HT1080 (cell line): ENCODE measurements around the gene RALGPS2. TPM values are rescaled to one million over a fixed set of nuclear protein-coding genes. Genes with fewer than 3 reads are reported as not detected.

ENCODE experiments used
- DNase-seq: peaks from one replicate; pipeline ENCODE4 v3.0.0-alpha.2; 2015; ENCODE audit warnings: low read depth
- polyA plus RNA-seq, 2 experiments: library from polyadenylated mRNA; depleted of rRNA; stranded (reverse); fragments of >200 nt; gene quantifications; 2 replicates each; pipeline ENCODE4 v1.2.3, GENCODE V29; 2015
- total RNA-seq: library from RNA; depleted of rRNA; stranded (reverse); fragments of >200 nt; shearing (Covaris generic); gene quantifications from 2 replicates; pipeline ENCODE4 v1.2.3, GENCODE V29; 2014; rRNA removed

The RALGPS2 gene
- 9.4 and 11.6 TPM in 2 replicates for total RNA-seq
- 6.4 and 9.8 TPM in 2 replicates for polyA plus RNA-seq (2015; cell fraction: cytosol; rRNA removed)
- 9.9 and 12.7 TPM in 2 replicates for polyA plus RNA-seq (2015; cell fraction: nucleus; rRNA removed)

GRCh38 chr1:178724728-178725465 lies at the start of gene RALGPS2:
TSS of gene RALGPS2 (plus strand) at chr1:178725244. CDS start at chr1:178776765, 51,521 bp downstream.
- peak; percentile 72 for DNase-seq

- no peak for DNase-seq
These were observed 45.8 kb upstream of the RALGPS2 start for GRCh38 chr1:178679237-178679636.

- DNase-seq, result peak; percentile 47
These were observed 42.6 kb upstream of the RALGPS2 start for GRCh38 chr1:178682429-178682828.

GRCh38 chr1:178682886-178683285 lies 42.2 kb upstream of the RALGPS2 start:
- no peak for DNase-seq

- no peak for DNase-seq
These were observed 41.8 kb upstream of the RALGPS2 start for GRCh38 chr1:178683291-178683690.

- DNase-seq, result no peak
These were observed 40.9 kb upstream of the RALGPS2 start for GRCh38 chr1:178684111-178684510.

GRCh38 chr1:178684542-178685000 lies 40.5 kb upstream of the RALGPS2 start:
- peak; percentile 90 for DNase-seq

- DNase-seq, result no peak
These were observed 38.6 kb upstream of the RALGPS2 start for GRCh38 chr1:178686407-178686806.

GRCh38 chr1:178688244-178688643 lies 36.8 kb upstream of the RALGPS2 start:
- no peak for DNase-seq

GRCh38 chr1:178689769-178690168 lies 35.3 kb upstream of the RALGPS2 start:
- DNase-seq, result no peak

GRCh38 chr1:178690496-178690895 lies 34.5 kb upstream of the RALGPS2 start:
- DNase-seq, result no peak

- no peak for DNase-seq
These were observed 32.3 kb upstream of the RALGPS2 start for GRCh38 chr1:178692564-178693327.

GRCh38 chr1:178693366-178693765 lies 31.7 kb upstream of the RALGPS2 start:
- DNase-seq, result no peak

- no peak for DNase-seq
These were observed 30.0 kb upstream of the RALGPS2 start for GRCh38 chr1:178694923-178695525.

GRCh38 chr1:178702146-178702545 lies 22.9 kb upstream of the RALGPS2 start:
- DNase-seq, result peak; percentile 19

- no peak for DNase-seq
These were observed 20.2 kb upstream of the RALGPS2 start for GRCh38 chr1:178704833-178705232.

GRCh38 chr1:178706432-178706831 lies 18.6 kb upstream of the RALGPS2 start:
- no peak for DNase-seq

GRCh38 chr1:178713259-178713658 lies 11.8 kb upstream of the RALGPS2 start:
- peak; percentile 13 for DNase-seq

GRCh38 chr1:178714453-178714852 lies 10.6 kb upstream of the RALGPS2 start:
- DNase-seq, result no peak

- DNase-seq, result no peak
These were observed 8.9 kb upstream of the RALGPS2 start for GRCh38 chr1:178716111-178716510.

GRCh38 chr1:178718520-178718919 lies 6.5 kb upstream of the RALGPS2 start:
- no peak for DNase-seq

GRCh38 chr1:178723546-178723945 lies 1.5 kb upstream of the RALGPS2 start:
- no peak for DNase-seq
